SK-N-SH (cell line): Measurements from ENCODE around the gene MPDU1. TPM values are rescaled to one million over a fixed set of nuclear protein-coding genes. Genes with fewer than 3 reads are reported as not detected.

ENCODE experiments used
- CTCF ChIA-PET: fragments of 300-600, 350-600 bp; formaldehyde crosslinking; extraction: SDS; loops from one replicate; lab custom pipeline; 2021; lab: Yijun Ruan, JAX
- POLR2A ChIA-PET: fragments of 350-600 bp; sonication (Branson Sonifier 250); formaldehyde crosslinking; extraction: SDS; loops from one replicate; lab custom pipeline; 2020; ENCODE audit warnings: antibody characterized with exemption, inconsistent platforms; lab: Yijun Ruan, JAX
- DNase-seq: peaks from one replicate; pipeline ENCODE4 v3.0.0; 2012
- H2AFZ ChIP-seq: fragments of 200-600 bp; sonication (generic); 2 replicates; pipeline ENCODE4 v1.8.1; 2016; ENCODE audit warnings: antibody characterized with exemption, mild to moderate bottlenecking, low read depth
- H3F3A ChIP-seq: fragments of 200-600 bp; sonication (generic); replicated peaks from 2 replicates; pipeline ENCODE3; 2016; ENCODE audit warnings: antibody characterized with exemption, mild to moderate bottlenecking; ENCODE audit not compliant: insufficient read depth
- H3K27ac ChIP-seq, 2 experiments: fragments of 200-500 bp in 1 of 2; fragments of 200-600 bp in 1 of 2; sonication (Bioruptor generic) in 1 of 2; sonication (generic), shearing (Covaris generic) in 1 of 2; 2 replicates each; pipeline versions ENCODE4 v1.5.1 to v1.6.1; 2014 to 2016; ENCODE audit warnings: low read depth in 2 of 2, inconsistent platforms in 1 of 2, low read length in 1 of 2, mild to moderate bottlenecking in 1 of 2, mixed read lengths in 1 of 2
- H3K27me3 ChIP-seq: fragments of 200-600 bp; sonication (generic), shearing (Covaris generic); 2 replicates; pipeline ENCODE4 v1.6.1; 2016; ENCODE audit warnings: mixed run types; ENCODE audit not compliant: insufficient read depth
- H3K36me3 ChIP-seq, 2 experiments: fragments of 200-500 bp in 1 of 2; fragments of 200-600 bp in 1 of 2; sonication (Bioruptor generic) in 1 of 2; sonication (generic) in 1 of 2; replicated peaks in 1 of 2; 2 replicates each; pipeline versions ENCODE3 to v1.5.1; 2014 to 2016; ENCODE audit warnings: low read length in 1 of 2, mild to moderate bottlenecking in 1 of 2; ENCODE audit not compliant: insufficient read depth in 2 of 2, control insufficient read depth in 1 of 2
- H3K4me1 ChIP-seq, 2 experiments: fragments of 200-500 bp in 1 of 2; fragments of 200-600 bp in 1 of 2; sonication (Bioruptor generic) in 1 of 2; sonication (generic), shearing (Covaris generic) in 1 of 2; 2 replicates each; pipeline versions ENCODE4 v1.5.1 to v1.6.1; 2014 to 2016; ENCODE audit warnings: low read depth in 1 of 2, low read length in 1 of 2, mixed run types in 1 of 2; ENCODE audit not compliant: insufficient read depth in 2 of 2, control insufficient read depth in 1 of 2
- H3K4me2 ChIP-seq: fragments of 200-600 bp; sonication (generic), shearing (Covaris generic); 2 replicates; pipeline ENCODE4 v1.6.1; 2017; ENCODE audit warnings: mixed run types
- H3K4me3 ChIP-seq, 2 experiments: fragments of 200-500 bp in 1 of 2; fragments of 200-600 bp in 1 of 2; sonication (Bioruptor generic) in 1 of 2; sonication (generic), shearing (Covaris generic) in 1 of 2; 2 replicates each; pipeline versions ENCODE4 v1.5.1 to v1.8.1; 2014 to 2016; ENCODE audit warnings: low read depth in 2 of 2, inconsistent platforms in 1 of 2, low read length in 1 of 2, mild to moderate bottlenecking in 1 of 2, mixed read lengths in 1 of 2, moderate library complexity in 1 of 2
- H3K79me2 ChIP-seq: fragments of 200-600 bp; sonication (generic); 2 replicates; pipeline ENCODE4 v1.8.1; 2017; ENCODE audit warnings: mild to moderate bottlenecking; ENCODE audit not compliant: insufficient read depth
- H3K9ac ChIP-seq: fragments of 200-600 bp; sonication (generic); 2 replicates; pipeline ENCODE4 v1.6.1; 2017; ENCODE audit warnings: mixed run types
- H3K9me2 ChIP-seq: fragments of 200-600 bp; sonication (generic); 2 replicates; pipeline ENCODE4 v1.6.1; 2017; ENCODE audit warnings: mixed run types
- H3K9me3 ChIP-seq: fragments of 200-600 bp; sonication (generic); 2 replicates; pipeline ENCODE4 v1.6.1; 2017; ENCODE audit warnings: mixed run types, mild to moderate bottlenecking, moderate library complexity
- H4K20me1 ChIP-seq: fragments of 200-600 bp; sonication (generic); 2 replicates; pipeline ENCODE4 v1.6.1; 2017; ENCODE audit warnings: mild to moderate bottlenecking, mixed run types; ENCODE audit not compliant: insufficient read depth
- ELF1 ChIP-seq: IDR thresholded peaks from 2 replicates; pipeline ENCODE4 v1.4.0; 2012
- FOXM1 ChIP-seq: IDR thresholded peaks from 2 replicates; pipeline ENCODE4 v1.4.0; 2012; ENCODE audit warnings: low read depth, mild to moderate bottlenecking
- MXI1 ChIP-seq: IDR thresholded peaks from 2 replicates; pipeline ENCODE4 v1.6.1; 2012; ENCODE audit warnings: mild to moderate bottlenecking, low read depth, low read length, improper control_type of control experiment
- RCOR1 ChIP-seq: fragments of 150-350 bp; IDR thresholded peaks from 2 replicates; pipeline ENCODE4 v1.6.1; 2017; ENCODE audit warnings: antibody characterized with exemption, low read length
- SMC3 ChIP-seq: IDR thresholded peaks from 2 replicates; pipeline ENCODE4 v1.6.1; 2012; ENCODE audit warnings: low read depth, low read length, improper control_type of control experiment
- TAF1 ChIP-seq: IDR thresholded peaks from 2 replicates; pipeline ENCODE4 v1.6.1; 2012; ENCODE audit warnings: low read depth, mild to moderate bottlenecking, low read length, moderate library complexity, borderline replicate concordance
- WGBS: methylation state at CpG from one replicate; pipeline ENCODE4 v1.1.6; 2017; ENCODE audit warnings: low lambda C conversion rate; 5-methylcytosine and 5-hydroxymethylcytosine counted together
- polyA plus RNA-seq, 3 experiments: library from polyadenylated mRNA; depleted of rRNA; stranded (reverse); fragments of >200 nt; gene quantifications; 2 replicates each; pipeline ENCODE4 v1.2.3, GENCODE V29; 2012
- TF ChIP-seq, protein P1 (sequence below): fragments of 150-350 bp; IDR thresholded peaks from 2 replicates; pipeline ENCODE4 v1.6.1; 2017; ENCODE audit warnings: antibody characterized with exemption, low read length, low read depth, borderline replicate concordance
- TF ChIP-seq, protein P2 (sequence below): IDR thresholded peaks from 2 replicates; pipeline ENCODE4; 2012
- TF ChIP-seq, protein P3 (sequence below): fragments of 150-350 bp; IDR thresholded peaks from 2 replicates; pipeline ENCODE4 v1.6.1; 2016; ENCODE audit warnings: mild to moderate bottlenecking, low read depth, low read length

MPDU1 gene
- polyA plus RNA-seq, 1 of the 3 experiments (the other 2 are of a cell fraction) = 126 TPM

DNA sequence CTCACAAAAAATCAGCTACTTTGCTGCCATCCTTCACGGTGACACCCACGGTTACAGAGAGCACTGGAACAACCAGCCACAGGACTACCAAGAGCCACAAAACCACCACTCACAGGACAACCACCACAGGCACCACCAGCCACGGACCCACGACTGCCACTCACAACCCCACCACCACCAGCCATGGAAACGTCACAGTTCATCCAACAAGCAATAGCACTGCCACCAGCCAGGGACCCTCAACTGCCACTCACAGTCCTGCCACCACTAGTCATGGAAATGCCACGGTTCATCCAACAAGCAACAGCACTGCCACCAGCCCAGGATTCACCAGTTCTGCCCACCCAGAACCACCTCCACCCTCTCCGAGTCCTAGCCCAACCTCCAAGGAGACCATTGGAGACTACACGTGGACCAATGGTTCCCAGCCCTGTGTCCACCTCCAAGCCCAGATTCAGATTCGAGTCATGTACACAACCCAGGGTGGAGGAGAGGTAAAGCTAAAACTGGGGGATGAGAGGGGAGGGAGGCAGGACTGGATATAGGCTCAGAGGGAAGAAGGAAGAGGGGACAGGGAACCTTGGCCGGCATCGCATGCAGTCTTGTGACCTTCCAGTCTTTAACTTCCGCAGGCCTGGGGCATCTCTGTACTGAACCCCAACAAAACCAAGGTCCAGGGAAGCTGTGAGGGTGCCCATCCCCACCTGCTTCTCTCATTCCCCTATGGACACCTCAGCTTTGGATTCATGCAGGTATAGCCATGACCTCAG, 3.6 kb upstream of the MPDU1 start (continued):
- TF ChIP-seq, protein P1, sequence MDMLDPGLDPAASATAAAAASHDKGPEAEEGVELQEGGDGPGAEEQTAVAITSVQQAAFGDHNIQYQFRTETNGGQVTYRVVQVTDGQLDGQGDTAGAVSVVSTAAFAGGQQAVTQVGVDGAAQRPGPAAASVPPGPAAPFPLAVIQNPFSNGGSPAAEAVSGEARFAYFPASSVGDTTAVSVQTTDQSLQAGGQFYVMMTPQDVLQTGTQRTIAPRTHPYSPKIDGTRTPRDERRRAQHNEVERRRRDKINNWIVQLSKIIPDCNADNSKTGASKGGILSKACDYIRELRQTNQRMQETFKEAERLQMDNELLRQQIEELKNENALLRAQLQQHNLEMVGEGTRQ = no peak
- no peak for TF ChIP-seq TAF1

DNA sequence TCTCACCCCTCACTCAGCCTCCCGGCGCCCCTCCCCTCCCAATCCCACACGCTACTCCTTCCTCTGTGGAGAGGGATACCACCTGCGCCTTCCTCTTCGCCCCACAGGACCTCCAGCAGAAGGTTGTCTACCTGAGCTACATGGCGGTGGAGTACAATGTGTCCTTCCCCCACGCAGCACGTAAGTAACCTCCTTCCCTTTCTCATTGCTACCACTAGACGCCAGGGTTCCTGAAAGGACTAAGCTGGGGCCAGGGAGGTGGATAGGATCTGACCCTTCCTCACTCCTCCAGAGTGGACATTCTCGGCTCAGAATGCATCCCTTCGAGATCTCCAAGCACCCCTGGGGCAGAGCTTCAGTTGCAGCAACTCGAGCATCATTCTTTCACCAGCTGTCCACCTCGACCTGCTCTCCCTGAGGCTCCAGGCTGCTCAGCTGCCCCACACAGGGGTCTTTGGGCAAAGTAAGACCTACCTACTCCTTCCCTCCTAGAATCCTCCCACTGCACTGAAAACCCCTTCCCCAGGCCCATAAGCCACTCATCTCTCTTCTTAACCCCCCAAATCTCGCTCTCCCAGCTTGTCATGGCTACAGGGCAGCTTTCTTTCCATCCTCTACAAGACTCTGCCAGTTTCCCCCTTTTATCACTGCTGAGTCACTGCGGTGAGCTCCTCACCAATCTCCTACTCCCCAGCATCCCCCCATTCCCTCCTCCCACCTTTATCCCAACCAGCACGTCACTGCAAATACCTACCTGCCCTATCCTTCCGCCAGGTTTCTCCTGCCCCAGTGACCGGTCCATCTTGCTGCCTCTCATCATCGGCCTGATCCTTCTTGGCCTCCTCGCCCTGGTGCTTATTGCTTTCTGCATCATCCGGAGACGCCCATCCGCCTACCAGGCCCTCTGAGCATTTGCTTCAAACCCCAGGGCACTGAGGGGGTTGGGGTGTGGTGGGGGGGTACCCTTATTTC, 2.8 kb upstream of the MPDU1 start:
- Histone ChIP-seq H3K9me2 (no peaks in the 10 kb centered on the region), H3K27ac (no peak overlapping the region), H3K4me1 (peaks cover 22 to 24% of the 10 kb centered on the region in 2 experiments; a peak in 2 of 4 replicates), H3K4me2 (no peak overlapping the region), H4K20me1 (peaks cover 33% of the 10 kb centered on the region), H3K36me3 (peaks cover 31 to 35% of the 10 kb centered on the region in 2 experiments), H2AFZ (no peak overlapping the region), H3K9ac (no peak overlapping the region), H3F3A (peaks cover 42% of the 10 kb centered on the region), H3K9me3 (no peaks in the 10 kb centered on the region), H3K27me3 (no peaks in the 10 kb centered on the region), H3K4me3 (no peak overlapping the region), H3K79me2 (peaks cover 72% of the 10 kb centered on the region)
- 89% methylated on average over 23 of the region's 23 CpGs for WGBS
- DNase-seq = no peak
- POLR2A ChIA-PET = interaction anchor here (0.9 to 2.4 kb wide), 3 partner anchors 8 to 106 kb away, joined by 3 to 5 read pairs (median 3); partner anchors contain the start of genes FXR2 and TP53
- CTCF ChIA-PET = interaction anchor here (1.2 to 2.5 kb wide), 3 partner anchors 8 to 107 kb away, joined by 3 to 18 read pairs (median 10); partner anchors contain the start of genes FXR2, SOX15, TP53 and WRAP53
- TF ChIP-seq, protein P2, sequence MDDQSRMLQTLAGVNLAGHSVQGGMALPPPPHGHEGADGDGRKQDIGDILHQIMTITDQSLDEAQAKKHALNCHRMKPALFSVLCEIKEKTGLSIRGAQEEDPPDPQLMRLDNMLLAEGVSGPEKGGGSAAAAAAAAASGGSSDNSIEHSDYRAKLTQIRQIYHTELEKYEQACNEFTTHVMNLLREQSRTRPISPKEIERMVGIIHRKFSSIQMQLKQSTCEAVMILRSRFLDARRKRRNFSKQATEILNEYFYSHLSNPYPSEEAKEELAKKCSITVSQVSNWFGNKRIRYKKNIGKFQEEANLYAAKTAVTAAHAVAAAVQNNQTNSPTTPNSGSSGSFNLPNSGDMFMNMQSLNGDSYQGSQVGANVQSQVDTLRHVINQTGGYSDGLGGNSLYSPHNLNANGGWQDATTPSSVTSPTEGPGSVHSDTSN = no peak
- TF ChIP-seq FOXM1 = no peak
- no peak for TF ChIP-seq SMC3
- TF ChIP-seq ELF1 = no peak
- TF ChIP-seq, protein P3, sequence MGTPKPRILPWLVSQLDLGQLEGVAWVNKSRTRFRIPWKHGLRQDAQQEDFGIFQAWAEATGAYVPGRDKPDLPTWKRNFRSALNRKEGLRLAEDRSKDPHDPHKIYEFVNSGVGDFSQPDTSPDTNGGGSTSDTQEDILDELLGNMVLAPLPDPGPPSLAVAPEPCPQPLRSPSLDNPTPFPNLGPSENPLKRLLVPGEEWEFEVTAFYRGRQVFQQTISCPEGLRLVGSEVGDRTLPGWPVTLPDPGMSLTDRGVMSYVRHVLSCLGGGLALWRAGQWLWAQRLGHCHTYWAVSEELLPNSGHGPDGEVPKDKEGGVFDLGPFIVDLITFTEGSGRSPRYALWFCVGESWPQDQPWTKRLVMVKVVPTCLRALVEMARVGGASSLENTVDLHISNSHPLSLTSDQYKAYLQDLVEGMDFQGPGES = no peak
- TF ChIP-seq RCOR1 = no peak
- TF ChIP-seq MXI1 = no peak
